Keratinocyte (primary cell): ENCODE measurements around the gene TUSC2. TPM values are rescaled to one million over a fixed set of nuclear protein-coding genes. Genes with fewer than 3 reads are reported as not detected.

Source experiments
- DNase-seq: peaks from one replicate; pipeline ENCODE4 v3.0.0-alpha.2; 2011; ENCODE audit warnings: low read depth, missing footprints, low spot score
- FAIRE-seq: peaks from 2 replicates; lab custom pipeline; 2011; peaks lifted over from hg19 to GRCh38; lab: Jason Lieb, UNC
- H2AFZ ChIP-seq: 2 replicates; pipeline ENCODE4 v1.6.0; 2012; ENCODE audit warnings: low read length, control low read depth, inconsistent platforms; ENCODE audit not compliant: control insufficient read depth
- H3K27ac ChIP-seq: 2 replicates; pipeline ENCODE4 v1.5.1; 2011; ENCODE audit warnings: low read length; ENCODE audit not compliant: control insufficient read depth, insufficient read depth
- H3K27me3 ChIP-seq: 3 replicates; pipeline ENCODE4 v1.6.0; 2011; ENCODE audit warnings: low read length; ENCODE audit not compliant: control insufficient read depth, insufficient read depth; ENCODE audit errors: extremely low read depth
- H3K36me3 ChIP-seq, 2 experiments: 2 replicates in 1 of 2; 3 replicates in 1 of 2; pipeline ENCODE4 v1.5.1; 2011; ENCODE audit warnings: low read length in 2 of 2, mild to moderate bottlenecking in 1 of 2; ENCODE audit not compliant: control insufficient read depth in 2 of 2, insufficient read depth in 2 of 2; ENCODE audit errors: extremely low read depth in 1 of 2
- H3K4me1 ChIP-seq: 3 replicates; pipeline ENCODE4 v1.5.1; 2011; ENCODE audit warnings: low read length; ENCODE audit not compliant: control insufficient read depth, insufficient read depth; ENCODE audit errors: extremely low read depth
- H3K4me2 ChIP-seq: 3 replicates; pipeline ENCODE4 v1.6.0; 2011; ENCODE audit warnings: low read depth, low read length; ENCODE audit not compliant: control insufficient read depth, insufficient read depth; ENCODE audit errors: extremely low read depth
- H3K4me3 ChIP-seq, 3 experiments: fragments of 200-600 bp in 1 of 3; sonication (generic) in 1 of 3; 2 replicates in 2 of 3; 3 replicates in 1 of 3; pipeline ENCODE4 v1.5.1; 2011 to 2016; ENCODE audit warnings: low read length in 3 of 3, mild to moderate bottlenecking in 3 of 3, control low read depth in 2 of 3, inconsistent platforms in 1 of 3, low read depth in 1 of 3, mixed read lengths in 1 of 3, mixed run types in 1 of 3, moderate library complexity in 1 of 3; ENCODE audit not compliant: control insufficient read depth in 2 of 3, insufficient read depth in 2 of 3; ENCODE audit errors: extremely low read depth in 1 of 3
- H3K79me2 ChIP-seq: 2 replicates; pipeline ENCODE4 v1.6.0; 2012; ENCODE audit warnings: low read length; ENCODE audit not compliant: control insufficient read depth, insufficient read depth
- H3K9ac ChIP-seq: 3 replicates; pipeline ENCODE4 v1.6.0; 2011; ENCODE audit warnings: low read length; ENCODE audit not compliant: control insufficient read depth, insufficient read depth; ENCODE audit errors: extremely low read depth
- H3K9me1 ChIP-seq: 3 replicates; pipeline ENCODE4 v1.6.0; 2011; ENCODE audit warnings: low read length; ENCODE audit not compliant: control insufficient read depth, insufficient read depth; ENCODE audit errors: extremely low read depth
- H3K9me3 ChIP-seq: 2 replicates; pipeline ENCODE4 v1.5.1; 2012; ENCODE audit warnings: low read depth, low read length; ENCODE audit not compliant: control insufficient read depth
- H4K20me1 ChIP-seq: 3 replicates; pipeline ENCODE4 v1.6.0; 2011; ENCODE audit warnings: low read length; ENCODE audit not compliant: control insufficient read depth, insufficient read depth; ENCODE audit errors: extremely low read depth
- EZH2 ChIP-seq: IDR thresholded peaks from one replicate; pipeline ENCODE4 v1.6.1; 2012; ENCODE audit warnings: inconsistent platforms, mild to moderate bottlenecking, low read length, moderate library complexity
- dilution Hi-C: fragments of 300-500 bp; cut with MboI; formaldehyde crosslinking; loops from one replicate; pipeline ENCODE4 v1.7.0; 2020; ENCODE audit warnings: low sequenced_read_pairs; ENCODE audit not compliant: extremely low pct_ligation_motif_present
- polyA plus RNA-seq, 5 experiments: library from polyadenylated mRNA; depleted of rRNA in 3 of 5; stranded (reverse) in 3 of 5; stranded (forward) in 1 of 5; unstranded in 1 of 5; fragments of >200 nt; gene quantifications; 1 replicate in 1 of 5; 2 replicates in 3 of 5; 3 replicates in 1 of 5; pipeline versions ENCODE4 v1.2.1 to v1.2.3, GENCODE V29; 2011 to 2012; ENCODE audit warnings: missing spikeins in 2 of 5, low read depth in 1 of 5, low replicate concordance in 1 of 5
- TF ChIP-seq, protein P1 (sequence below), 3 experiments: IDR thresholded peaks in 1 of 3; conservative IDR thresholded peaks in 1 of 3; optimal IDR thresholded peaks in 1 of 3; 2 replicates in 2 of 3; 3 replicates in 1 of 3; pipeline versions ENCODE3 to v1.5.1; 2011; ENCODE audit warnings: low read length in 3 of 3, mild to moderate bottlenecking in 3 of 3, moderate library complexity in 2 of 3, control low read depth in 1 of 3, inconsistent platforms in 1 of 3; ENCODE audit not compliant: insufficient read depth in 2 of 3; ENCODE audit errors: extremely low read depth in 1 of 3

Gene TUSC2
- polyA plus RNA-seq, 1 donor (not counting 4 experiments of a cell fraction or from before 2014, with no cell fraction given): 30.5 TPM

- Histone ChIP-seq H3K4me2 (no peak overlapping the region), H4K20me1 (peaks cover 3% of the 10 kb centered on the region), H3K4me1 (no peaks in the 10 kb centered on the region), H3K36me3 (no peaks in the 10 kb centered on the region), H3K27me3 (peaks cover 10% of the 10 kb centered on the region), H3K4me3 (no peak overlapping the region), H2AFZ (no peak overlapping the region), H3K79me2 (no peaks in the 10 kb centered on the region), H3K9ac (no peak overlapping the region), H3K27ac (no peak overlapping the region), H3K9me1 (no peaks in the 10 kb centered on the region), H3K9me3 (no peaks in the 10 kb centered on the region)
- dilution Hi-C loops: no loop called here
- TF ChIP-seq, protein P1, sequence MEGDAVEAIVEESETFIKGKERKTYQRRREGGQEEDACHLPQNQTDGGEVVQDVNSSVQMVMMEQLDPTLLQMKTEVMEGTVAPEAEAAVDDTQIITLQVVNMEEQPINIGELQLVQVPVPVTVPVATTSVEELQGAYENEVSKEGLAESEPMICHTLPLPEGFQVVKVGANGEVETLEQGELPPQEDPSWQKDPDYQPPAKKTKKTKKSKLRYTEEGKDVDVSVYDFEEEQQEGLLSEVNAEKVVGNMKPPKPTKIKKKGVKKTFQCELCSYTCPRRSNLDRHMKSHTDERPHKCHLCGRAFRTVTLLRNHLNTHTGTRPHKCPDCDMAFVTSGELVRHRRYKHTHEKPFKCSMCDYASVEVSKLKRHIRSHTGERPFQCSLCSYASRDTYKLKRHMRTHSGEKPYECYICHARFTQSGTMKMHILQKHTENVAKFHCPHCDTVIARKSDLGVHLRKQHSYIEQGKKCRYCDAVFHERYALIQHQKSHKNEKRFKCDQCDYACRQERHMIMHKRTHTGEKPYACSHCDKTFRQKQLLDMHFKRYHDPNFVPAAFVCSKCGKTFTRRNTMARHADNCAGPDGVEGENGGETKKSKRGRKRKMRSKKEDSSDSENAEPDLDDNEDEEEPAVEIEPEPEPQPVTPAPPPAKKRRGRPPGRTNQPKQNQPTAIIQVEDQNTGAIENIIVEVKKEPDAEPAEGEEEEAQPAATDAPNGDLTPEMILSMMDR (optimal IDR thresholded peaks at IDR 0.05 in 1 of 3, IDR thresholded peaks at IDR 0.05 in 1 of 3, conservative IDR thresholded peaks at IDR 0.05 in 1 of 3; ENCODE audit: extremely low read depth in 1 of 3, insufficient read depth in 2 of 3, low read length in 3 of 3): no peak
- TF ChIP-seq EZH2: no peak
- DNase-seq (no peak), FAIRE-seq (no peak)
Observed at GRCh38 chr3:50374363-50375257, 46.6 kb upstream of the TUSC2 start.

GRCh38 chr3:50373146-50374051, 45.4 kb upstream of the TUSC2 start:
- no peak overlapping the region for H2AFZ ChIP-seq
- H3K9ac ChIP-seq: no peak overlapping the region
- no peaks in the 10 kb centered on the region for H4K20me1 ChIP-seq
- no peaks in the 10 kb centered on the region for H3K9me1 ChIP-seq
- dilution Hi-C loops: no loop called here
- H3K27me3 ChIP-seq: peaks cover 10% of the 10 kb centered on the region
- no peaks in the 10 kb centered on the region for H3K36me3 ChIP-seq
- no peak overlapping the region for H3K4me2 ChIP-seq
- DNase-seq (no peak), FAIRE-seq (no peak)
- H3K4me3 ChIP-seq: no peak overlapping the region
- no peaks in the 10 kb centered on the region for H3K79me2 ChIP-seq
- H3K27ac ChIP-seq: no peak overlapping the region
- H3K4me1 ChIP-seq: peaks cover 5% of the 10 kb centered on the region
- no peaks in the 10 kb centered on the region for H3K9me3 ChIP-seq
- no peak for TF ChIP-seq EZH2
- TF ChIP-seq, protein P1 (optimal IDR thresholded peaks at IDR 0.05 in 1 of 3, IDR thresholded peaks at IDR 0.05 in 1 of 3, conservative IDR thresholded peaks at IDR 0.05 in 1 of 3; ENCODE audit: extremely low read depth in 1 of 3, insufficient read depth in 2 of 3, low read length in 3 of 3): no peak
